GM19324 (cell line): ENCODE measurements around the gene STAT3.

ENCODE experiments used
- ATAC-seq: cut with Tn5 transposase; IDR thresholded peaks from one replicate; pipeline ENCODE4 v1.9.1; 2021; ENCODE audit warnings: mild to moderate bottlenecking, moderate library complexity; ENCODE audit not compliant: unreplicated experiment, low FRiP score

The STAT3 gene

DNA sequence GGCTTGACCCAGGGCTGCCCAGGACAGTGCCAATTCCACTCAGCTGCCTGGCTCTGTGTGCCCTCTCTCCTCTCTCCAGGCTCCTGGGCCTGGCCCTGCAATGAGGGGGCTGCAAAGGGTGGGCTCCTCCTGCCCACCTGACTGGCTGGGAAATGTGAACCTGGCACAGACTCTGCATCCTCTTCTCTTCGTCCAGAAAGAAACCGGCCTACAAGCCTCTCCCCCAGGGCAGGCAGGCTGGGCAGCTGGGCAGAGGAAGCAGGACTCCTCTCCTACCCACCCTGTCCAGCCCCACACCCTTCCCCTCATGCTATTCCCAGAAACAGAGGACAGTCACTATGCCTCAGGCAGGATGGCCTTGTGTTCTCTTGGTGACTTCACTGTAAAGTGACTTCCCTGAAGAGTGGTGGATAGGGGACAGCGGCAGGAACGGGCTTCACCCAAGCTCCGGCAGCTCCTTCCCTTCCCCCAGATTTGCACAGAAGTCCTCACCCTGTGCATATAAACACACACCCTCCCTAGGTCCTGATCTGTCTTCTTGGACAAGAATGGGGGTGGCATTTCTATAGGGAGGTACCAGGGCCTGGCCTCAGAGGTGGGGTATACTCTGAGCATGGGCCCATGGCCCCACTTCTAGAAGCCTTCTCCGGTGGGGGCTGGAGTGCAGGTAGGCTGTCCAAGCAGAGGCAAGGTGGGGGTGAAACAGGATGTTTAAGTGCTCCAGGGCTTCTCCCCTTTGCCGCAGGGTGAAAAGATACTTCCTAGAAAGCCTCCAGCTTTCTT is 104.8 kb downstream of the STAT3 start:
- ATAC-seq = no peak

DNA sequence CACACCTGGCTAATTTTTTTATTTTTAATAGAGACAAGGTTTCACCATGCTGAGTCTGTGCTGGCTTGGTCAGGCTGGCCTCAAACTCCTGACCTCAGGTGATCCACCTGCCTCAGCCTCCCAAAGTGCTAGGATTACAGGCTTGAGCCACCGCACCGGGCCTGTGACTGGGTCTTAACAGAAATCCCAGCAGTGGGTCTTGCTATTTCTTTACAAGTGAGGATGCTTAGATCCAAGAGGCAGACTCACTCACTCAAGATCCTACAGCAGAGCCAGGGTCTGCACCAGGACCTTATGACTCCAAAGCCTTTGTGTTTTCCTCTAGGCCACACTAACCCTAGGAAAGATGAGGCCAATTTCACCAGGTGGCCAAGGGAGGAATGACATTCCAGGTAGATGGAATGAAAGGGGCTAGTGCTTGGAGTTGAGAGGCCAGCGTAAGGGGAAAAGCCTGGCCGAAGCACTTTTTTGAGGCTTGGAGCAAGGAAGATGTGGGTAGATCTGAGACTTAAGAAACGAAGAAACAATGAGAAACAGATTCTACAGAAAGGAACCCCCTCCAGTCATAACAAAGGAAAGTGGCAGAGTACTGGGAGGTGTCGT is 105.7 kb downstream of the STAT3 start:
- ATAC-seq = no peak

DNA sequence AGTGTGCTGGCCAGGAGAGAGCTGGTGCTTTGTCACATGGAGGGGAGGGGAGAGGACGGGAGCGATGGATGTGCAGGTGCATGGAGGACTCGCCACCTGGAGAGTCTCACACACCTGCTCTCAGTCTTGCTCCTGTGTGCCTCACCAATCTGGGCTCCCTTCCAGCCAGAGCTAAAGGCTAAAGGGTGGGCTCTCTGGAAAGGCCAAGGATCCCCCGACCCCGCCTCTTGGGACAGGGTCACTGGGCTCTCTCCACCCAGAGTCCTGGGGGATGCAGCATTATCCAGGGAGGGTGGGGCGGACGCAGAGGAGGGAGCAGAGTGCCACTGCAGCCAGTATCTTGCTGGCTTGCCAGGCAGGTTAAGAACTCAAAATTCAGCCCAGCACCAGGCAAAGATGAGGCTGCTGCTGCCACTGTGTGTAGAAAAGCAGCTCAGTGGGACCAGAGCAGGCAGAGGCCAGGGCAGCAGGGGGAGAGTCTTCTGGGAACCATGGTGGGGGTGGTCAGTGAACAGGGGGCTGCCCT is 106.6 kb downstream of the STAT3 start:
- ATAC-seq = no peak

DNA sequence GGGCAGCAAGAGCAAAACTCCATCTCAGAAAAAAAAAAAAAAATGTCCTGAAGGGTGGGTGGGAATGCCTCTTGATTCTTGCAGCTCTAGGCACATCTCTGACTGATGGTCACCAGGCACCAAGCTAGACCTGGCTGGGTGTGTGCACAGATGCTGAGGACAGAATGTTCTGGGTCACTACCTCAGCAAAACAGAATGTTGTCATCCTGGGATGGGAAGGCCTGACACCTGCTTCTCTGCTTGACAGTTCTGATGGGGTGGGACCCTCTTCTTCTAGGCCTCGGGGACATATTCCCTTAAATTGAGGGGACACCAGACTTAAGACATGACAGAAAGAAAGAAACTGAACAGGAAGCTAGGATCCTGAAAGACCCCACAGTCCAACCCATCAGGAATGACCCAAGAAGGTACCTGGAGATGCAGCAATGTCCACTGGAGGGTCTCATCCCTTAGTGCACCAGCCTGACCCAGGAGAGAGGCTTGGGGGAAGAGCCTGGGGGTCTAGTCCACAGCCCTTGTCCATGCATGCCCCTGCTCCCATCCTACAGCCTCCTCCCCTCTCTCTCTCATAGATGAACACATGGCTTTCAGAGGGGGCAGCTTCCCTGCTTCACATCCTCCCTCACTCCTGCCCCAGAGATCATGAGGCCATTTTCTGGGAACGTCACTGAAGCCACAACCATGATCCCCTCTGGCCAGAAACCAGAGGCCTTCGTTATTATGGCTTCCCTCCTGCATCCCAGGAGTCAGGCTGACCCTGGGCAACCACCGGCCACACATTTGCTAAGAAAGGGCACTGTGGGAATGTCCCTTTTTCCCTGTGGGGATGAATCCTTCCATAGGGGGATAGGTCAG is 108.2 kb downstream of the STAT3 start:
- ATAC-seq = no peak

- no peak for ATAC-seq
These were observed 110.9 kb downstream of the STAT3 start for GRCh38 chr17:42277342-42277712.

GRCh38 chr17:42276609-42277341 is 111.5 kb downstream of the STAT3 start:
- ATAC-seq = peak; percentile 19

- ATAC-seq = peak; percentile 71
These were observed 112.0 kb downstream of the STAT3 start, which contains the start of gene STAT5B for GRCh38 chr17:42276359-42276608. Gene STAT5B (minus strand): TSS chr17:42276391. CDS start chr17:42232127, 44,264 bp downstream.

DNA sequence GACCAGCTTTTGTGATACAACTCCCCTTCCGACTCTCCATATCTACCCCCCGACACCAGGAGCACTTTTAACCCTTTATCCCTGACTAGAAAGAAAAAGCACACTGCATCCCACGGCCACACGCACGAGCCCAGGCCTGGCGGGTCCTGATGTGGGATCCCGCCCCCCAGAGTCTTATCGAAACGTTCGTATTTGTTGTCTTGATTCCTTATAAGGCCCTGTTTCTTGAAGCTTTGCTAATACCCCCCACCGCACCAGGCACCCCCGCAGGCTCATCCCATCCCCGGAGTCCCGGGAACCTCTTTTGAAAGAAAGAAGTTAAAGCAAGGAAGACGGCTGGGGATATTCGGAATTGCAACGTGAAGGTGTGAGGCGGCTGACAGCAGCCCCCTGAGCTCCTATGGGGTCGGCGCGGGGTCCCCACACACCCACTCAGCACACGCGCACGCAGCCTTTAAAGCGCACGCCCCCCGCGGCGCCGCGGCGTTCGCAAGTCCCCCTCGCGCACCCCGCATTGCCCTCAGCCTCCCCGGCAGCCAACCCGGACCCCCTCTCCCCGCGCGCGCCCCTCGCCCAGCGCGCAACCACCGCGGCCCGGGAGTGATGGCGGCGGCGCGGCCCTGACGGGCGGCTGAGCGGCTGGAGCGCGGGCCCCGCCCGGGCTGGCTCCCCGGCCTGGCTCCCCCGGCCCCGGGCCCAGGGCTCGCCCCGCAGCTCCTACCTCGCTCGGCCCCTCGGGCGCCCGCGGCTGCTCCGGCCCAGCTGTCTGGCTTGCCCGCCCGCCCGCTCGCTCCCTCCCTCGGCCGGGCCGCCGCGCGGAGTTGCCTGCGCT is 112.5 kb downstream of the STAT3 start:
- ATAC-seq = peak; percentile 61

DNA sequence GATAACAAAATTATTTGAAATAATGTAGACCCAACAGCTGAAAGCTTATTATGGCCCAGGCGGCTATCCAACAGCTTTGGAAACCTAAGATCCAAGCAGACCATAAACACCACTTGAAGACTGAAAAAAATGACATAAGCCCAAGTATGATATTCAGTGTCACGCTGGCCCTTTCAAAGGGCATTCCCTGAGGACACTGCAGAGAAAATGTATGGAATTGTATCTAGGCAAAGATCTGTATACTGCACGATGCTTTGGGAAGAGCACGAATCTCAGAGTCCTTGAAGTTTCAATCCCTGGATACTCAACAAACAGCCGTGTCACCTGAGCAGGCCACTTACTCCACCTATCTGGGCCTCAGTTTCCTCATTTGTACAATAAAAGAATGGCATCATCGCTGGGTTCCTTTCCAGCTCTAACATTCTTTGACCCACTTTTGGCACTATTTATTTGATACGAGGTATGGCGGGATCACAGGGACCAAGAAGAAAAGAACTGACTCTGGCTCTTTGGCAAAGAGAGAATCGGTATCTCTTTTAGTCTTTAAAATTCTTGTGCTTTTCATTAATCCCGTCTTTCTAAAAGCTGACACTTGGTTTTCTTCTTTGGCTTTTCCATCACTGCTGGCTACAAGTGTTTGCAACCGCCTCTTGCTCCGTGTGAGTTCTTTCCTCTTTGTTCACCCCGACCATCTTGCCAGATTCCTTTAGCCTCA is 113.3 kb downstream of the STAT3 start:
- ATAC-seq = no peak

DNA sequence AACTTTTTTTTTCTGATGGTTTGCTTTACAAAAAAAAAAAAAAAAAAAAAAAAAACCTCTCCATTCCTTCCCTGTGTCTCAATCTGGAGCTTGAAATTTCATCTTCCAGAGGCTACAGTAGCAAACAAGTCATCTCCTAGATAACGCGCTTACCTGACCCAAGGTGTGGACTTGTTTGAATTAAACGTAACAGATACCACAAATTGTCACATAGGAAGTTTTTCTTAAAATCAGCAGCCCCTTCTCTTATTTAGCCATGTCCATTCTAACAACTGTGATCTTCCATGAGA is 114.0 kb downstream of the STAT3 start:
- ATAC-seq = no peak

GRCh38 chr17:42273474-42274252 is 114.6 kb downstream of the STAT3 start:
- ATAC-seq = no peak

GRCh38 chr17:42272162-42272907 is 115.9 kb downstream of the STAT3 start:
- no peak for ATAC-seq

- ATAC-seq = no peak
These were observed 116.5 kb downstream of the STAT3 start for GRCh38 chr17:42271779-42272035.

- ATAC-seq = no peak
These were observed 117.0 kb downstream of the STAT3 start for GRCh38 chr17:42271006-42271778.

DNA sequence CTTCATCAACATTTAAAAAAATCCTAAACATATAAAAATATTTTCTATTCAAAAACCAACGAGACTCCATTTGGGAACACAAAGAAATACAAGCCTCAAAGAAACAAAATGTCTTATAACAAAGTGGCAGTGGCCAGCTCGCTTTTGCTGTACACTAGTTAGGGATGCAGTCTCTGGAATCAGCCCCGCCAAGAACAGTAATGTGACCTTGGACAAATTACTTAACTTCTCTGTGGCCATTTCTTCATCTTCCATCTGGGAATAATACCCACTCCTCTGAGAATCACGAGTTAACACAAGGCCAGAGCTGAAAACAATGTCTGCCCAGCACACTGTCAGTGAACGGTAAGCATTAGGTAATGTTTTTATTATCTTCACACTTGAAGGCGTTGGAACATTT is 117.6 kb downstream of the STAT3 start:
- ATAC-seq = no peak

- no peak for ATAC-seq
These were observed 118.1 kb downstream of the STAT3 start for GRCh38 chr17:42270170-42270535.

- ATAC-seq = no peak
These were observed 120.0 kb downstream of the STAT3 start for GRCh38 chr17:42268236-42268635.
